CD4-positive, alpha-beta T cell treated with Interleukin-10 for 1 hour (primary cell): ENCODE data around the gene GEMIN7.

Experiments
- DNase-seq: peaks from one replicate; pipeline ENCODE4 v3.0.0-alpha.2; 2020

GEMIN7 gene

GRCh38 chr19:45133661-45134060 lies 54.6 kb downstream of the GEMIN7 start:
- DNase-seq = no peak

GRCh38 chr19:45135176-45135885 lies 56.3 kb downstream of the GEMIN7 start:
- no peak for DNase-seq

GRCh38 chr19:45136507-45137178 lies 57.6 kb downstream of the GEMIN7 start:
- DNase-seq = no peak

GRCh38 chr19:45137179-45137761 lies 58.2 kb downstream of the GEMIN7 start:
- DNase-seq = no peak

GRCh38 chr19:45138303-45138751 lies 59.3 kb downstream of the GEMIN7 start:
- no peak for DNase-seq

GRCh38 chr19:45139286-45140143 lies 60.5 kb downstream of the GEMIN7 start:
- no peak for DNase-seq

- DNase-seq = no peak
Measured at GRCh38 chr19:45140144-45140503, 61.1 kb downstream of the GEMIN7 start.

- DNase-seq = no peak
Measured at GRCh38 chr19:45140533-45140932, 61.5 kb downstream of the GEMIN7 start.
